ENCODE measurements around the gene ARAP2.

- TF ChIP-seq, protein P1, sequence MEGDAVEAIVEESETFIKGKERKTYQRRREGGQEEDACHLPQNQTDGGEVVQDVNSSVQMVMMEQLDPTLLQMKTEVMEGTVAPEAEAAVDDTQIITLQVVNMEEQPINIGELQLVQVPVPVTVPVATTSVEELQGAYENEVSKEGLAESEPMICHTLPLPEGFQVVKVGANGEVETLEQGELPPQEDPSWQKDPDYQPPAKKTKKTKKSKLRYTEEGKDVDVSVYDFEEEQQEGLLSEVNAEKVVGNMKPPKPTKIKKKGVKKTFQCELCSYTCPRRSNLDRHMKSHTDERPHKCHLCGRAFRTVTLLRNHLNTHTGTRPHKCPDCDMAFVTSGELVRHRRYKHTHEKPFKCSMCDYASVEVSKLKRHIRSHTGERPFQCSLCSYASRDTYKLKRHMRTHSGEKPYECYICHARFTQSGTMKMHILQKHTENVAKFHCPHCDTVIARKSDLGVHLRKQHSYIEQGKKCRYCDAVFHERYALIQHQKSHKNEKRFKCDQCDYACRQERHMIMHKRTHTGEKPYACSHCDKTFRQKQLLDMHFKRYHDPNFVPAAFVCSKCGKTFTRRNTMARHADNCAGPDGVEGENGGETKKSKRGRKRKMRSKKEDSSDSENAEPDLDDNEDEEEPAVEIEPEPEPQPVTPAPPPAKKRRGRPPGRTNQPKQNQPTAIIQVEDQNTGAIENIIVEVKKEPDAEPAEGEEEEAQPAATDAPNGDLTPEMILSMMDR (tag by site-specific recombination; IDR thresholded peaks at IDR 0.05) = no peak
- no peak for TF ChIP-seq ZNF571 (tag by site-specific recombination; IDR thresholded peaks at IDR 0.05)
Observed at GRCh38 chr4:36180206-36180605, 64.1 kb downstream of the ARAP2 start.

Measured in HEK293 (cell line).